ENCODE data around the gene ERN1.

ERN1 gene

DNA sequence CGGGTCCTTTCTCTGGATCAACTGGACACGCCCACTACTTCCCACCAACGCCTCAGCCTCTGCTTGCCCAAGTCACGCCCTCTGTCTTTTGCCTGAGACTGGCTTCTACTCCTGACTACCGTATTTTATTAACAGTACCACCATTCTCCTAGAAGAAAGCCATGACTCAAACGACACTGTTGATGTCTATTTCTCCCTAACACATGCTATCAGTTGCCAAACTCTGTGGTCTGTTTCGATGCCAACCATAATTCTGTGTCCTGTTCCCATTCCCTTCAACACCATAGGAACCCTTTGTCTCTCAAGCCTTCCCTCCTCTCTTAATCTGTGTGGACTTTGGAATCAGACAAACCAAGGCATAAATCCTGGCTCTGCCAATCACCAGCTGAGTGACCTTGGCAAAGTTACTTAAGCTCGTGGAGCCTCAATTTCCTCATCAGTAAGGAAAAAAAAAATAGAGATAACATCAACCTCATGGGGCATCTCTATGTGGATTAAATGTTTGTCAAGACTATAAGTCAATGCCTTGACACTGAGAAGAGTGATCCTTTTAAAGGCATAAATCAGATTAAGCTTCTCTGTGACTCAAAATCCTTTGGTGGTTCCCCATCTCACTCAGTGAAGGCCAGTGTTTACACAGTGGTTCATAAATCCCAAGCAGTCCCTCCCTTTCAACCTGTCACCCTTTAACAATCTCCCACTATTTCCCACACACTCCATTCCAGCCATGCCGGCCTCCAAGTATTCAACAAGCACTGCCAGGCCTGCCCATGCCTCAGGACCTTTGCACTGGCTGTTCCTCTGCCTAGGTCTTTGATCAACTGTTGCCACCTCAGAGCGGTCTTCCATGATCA, 45.6 kb downstream of the ERN1 start:
- DNase-seq (ENCODE audit: low spot score) = no peak

DNA sequence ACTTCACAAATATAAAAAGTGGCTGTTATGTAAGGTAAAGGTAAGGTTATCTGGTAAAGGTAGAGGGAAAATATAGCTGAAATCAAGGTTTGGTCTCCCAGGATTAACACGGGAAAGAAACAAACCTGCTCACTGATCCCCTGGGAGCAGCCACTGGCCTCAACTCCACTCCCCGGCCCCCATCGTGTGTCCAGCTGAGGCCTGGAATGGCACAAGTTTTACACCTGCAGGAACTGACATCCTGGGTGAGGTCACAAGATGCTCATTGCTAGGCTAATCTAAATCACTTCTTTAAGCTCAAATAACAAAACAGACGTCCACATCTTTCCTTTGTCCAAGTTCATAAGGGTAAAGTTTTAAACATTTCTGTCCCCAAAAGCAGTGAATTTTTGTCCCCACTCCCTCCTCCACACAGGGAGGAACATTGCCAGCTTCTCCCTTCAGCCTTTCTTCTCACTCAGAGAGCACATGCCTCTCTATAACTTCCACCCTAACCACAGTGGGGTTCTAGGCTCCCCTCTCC, 46.3 kb downstream of the ERN1 start:
- no peak for DNase-seq (ENCODE audit: low spot score)

DNA sequence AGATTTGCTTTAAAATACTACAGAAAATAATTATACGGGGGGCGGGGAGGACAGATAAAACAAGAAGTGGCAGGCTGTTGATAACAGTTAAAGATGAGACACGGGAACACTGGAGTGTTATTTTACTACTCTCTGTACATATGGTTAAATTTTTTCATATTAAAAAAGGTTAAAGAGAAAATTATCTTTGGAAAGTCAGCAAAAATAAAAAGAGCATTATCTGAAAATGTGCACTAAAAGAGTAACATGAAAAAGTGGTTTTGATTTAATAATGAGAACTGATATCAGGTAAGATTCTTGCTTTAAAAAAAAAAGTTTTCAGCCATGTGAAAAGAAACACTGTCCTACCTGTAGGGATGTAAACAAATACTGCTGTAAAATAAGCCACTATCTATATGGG, 46.9 kb downstream of the ERN1 start:
- no peak for DNase-seq (ENCODE audit: low spot score)

DNA sequence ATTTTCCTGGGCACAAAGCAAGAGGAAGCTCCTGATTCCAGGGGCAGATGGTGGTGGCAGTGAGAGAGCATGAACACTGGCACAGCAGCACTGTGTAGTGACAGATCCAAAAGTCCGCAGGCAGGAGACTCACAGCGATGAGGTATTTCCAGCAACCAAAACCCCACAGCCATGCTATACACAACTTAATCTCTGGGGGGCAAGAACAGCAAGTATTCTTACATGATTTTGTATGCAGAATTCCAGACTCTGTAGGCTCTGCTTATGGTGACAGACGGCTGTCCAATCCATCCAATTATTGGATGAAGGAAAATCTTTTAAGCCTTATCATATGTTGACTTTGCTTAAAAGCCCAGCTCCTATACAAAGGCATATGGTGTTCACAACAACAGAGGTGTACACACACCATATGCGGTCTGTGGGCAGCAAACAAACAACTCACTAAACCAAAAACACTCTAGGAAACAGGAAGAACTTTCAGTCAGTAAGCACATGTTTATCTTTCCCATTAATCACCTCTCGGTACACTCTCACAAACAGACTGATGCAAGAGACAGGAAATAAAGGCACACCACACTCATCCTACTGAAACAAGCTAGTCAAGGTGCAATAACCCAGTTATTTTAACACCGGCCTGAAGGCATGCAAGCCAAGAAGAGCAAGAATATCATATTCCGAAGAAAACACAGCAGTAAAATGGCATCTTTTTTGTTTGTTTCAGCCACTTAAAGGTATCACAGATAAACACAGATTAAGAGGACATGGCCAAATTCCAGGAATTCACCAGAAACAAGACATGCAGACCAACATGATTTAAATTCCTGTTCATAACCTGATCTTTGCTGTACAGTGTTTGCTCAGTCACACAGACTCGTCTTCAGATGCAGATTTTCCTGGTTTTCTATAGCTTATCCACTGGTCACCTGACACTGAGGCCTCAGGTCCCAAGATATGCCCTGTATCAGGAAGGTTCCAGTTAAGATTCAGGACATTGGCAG, 47.8 kb downstream of the ERN1 start:
- DNase-seq (ENCODE audit: low spot score) = no peak

DNA sequence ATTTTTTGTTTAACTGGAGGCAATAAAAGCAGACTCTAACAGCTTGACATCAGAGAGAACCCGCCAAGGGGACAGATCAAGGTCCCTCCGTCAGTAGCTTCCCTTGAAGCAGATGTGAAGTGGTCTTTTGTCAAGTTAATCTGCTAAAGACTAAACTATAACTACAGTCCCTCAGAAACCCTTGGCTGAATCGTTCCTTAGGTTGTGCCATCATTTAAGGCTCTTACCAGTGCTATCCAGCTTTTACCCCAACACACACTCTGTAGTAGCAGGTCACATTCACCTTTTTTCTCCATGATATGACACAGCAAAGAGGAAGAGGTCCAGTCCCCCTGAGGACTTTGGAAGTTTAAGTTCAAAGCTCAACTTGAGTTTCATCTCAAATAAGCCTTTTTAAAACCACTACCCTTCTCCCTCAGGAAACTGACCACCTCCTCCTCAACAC, 49.7 kb downstream of the ERN1 start:
- no peak for DNase-seq (ENCODE audit: low spot score)

DNA sequence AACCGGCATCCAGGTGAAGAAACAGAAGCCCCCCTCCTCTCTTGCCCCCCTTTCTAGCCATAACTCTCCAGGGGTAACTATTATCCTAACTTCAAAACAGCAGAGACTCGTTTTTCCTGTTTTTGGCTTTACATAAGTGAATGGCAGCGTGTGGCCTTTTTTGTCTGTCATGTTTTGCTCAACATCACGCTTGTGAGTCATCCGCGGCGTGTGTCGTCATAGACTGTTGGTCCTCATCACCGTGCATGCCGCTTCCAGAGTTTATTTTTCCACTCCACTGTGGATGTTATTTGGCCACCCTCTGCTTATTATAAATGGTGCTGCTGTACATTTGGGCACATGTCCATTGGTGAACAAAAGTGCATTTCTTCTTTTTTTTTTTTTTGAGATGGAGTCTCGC, 52.6 kb downstream of the ERN1 start:
- no peak for DNase-seq (ENCODE audit: low spot score)

DNA sequence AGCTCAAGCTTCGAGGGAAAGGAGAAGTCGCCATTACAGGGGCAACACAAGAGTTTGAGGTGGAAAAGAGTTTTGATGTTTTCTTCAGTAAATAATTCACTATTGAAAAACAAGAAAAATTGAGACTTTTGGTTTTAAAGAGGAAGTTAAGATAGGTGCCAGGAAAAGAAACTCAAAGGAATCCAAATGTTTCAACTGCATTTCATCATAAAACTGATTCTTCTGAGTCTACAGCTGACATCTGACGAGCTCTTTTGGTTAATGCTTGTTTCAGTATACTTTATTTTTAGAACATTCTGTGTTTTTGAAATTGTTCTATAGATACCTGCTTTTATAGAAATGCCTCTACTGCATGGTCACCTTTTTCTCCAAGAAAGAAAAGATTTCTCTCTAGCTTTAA, 54.0 kb downstream of the ERN1 start:
- no peak for DNase-seq (ENCODE audit: low spot score)

DNA sequence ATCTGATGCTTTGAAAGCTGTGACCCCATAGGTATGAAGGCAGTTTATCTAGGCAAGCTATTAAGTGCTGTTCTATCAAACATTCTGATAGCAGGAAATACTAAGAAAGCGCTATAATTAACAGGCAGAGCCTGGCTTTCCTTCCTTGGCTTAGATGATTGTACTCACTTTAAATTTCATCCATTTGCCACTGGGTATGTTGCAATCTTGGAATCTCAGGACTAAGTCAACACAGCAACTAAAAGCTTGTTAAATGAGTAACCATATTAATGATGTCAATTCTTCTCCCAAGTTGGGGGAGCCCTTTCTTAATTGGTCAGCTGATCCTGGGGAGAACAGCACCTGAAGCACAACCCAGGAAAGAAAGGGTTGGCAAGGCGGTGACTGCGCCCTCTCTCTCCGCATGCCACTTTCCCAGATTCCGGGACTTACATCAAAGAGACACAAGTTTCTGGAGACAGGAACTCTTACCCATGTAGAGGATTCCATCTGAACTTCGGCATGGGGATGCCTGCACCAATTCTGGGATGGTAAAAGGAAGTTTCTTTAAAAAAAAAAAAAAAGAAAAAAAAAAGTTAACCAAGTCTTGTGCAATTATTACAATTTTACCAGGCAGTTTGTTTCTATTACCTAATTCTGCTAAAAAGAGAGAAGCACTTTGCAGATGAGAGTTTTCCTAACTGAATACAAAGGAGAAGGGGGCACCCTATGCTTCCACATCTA, 55.1 kb downstream of the ERN1 start:
- no peak for DNase-seq (ENCODE audit: low spot score)

DNA sequence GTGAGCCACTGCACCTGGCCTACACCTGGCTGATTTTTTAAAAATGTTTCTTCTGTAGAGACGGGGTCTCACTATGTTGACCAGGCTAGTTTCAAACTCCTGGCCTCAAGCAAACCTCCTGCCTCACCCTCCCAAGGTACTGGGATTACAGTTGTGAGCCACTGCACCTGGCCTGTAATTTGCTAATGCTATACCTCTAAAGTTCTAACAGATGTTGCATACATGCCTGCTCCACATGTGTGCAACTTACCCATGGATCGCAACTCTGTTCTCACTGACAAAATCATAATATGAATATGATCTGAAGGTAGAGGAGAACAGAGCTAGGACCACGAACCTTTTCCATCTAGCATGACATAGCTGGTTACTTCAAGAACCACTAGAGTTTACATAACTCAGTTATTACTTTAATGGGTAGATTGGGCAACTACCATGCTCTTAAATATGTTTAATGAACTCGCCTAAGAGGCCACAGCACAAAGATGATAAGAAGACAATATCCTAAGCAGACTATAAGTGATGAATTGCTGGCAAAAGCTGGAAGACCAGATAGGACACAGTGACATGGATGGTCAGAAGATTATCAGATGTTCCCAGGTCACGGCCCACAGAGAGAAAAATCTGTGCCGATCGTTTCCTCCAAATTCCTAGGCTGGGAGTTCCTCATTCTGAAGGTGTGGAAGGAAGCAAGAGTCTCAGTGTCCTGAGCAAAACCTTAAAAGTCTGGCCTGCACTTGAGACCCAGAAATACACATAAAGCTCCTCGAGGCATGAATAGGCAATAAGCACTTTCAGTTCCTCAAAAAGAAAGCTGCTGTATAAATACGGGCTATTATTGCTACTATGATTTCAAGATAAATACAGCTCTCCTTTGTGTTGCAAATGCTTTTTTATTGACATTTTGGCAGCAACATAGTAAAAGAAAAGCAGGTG, 55.9 kb downstream of the ERN1 start:
- DNase-seq (ENCODE audit: low spot score) = no peak

DNA sequence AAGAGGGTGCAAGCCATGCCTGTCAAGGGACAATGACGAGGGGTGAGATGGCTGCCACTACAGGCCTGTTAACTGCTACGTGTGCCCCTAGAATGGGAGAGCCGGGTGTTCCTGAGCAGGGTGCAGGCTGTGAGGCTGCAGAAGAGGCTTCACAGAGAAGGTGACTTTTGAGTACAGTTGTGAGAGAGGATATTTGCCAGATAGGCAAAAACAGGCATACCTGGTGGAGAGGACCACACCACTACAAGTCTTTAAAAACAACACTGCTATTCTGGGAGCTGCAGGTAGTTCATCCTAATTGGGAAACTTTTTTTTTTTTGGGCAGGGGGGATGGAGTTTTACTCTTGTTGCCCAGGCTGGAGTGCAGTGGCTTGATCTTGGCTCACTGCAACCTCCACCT, 58.8 kb downstream of the ERN1 start:
- no peak for DNase-seq (ENCODE audit: low spot score)

DNA sequence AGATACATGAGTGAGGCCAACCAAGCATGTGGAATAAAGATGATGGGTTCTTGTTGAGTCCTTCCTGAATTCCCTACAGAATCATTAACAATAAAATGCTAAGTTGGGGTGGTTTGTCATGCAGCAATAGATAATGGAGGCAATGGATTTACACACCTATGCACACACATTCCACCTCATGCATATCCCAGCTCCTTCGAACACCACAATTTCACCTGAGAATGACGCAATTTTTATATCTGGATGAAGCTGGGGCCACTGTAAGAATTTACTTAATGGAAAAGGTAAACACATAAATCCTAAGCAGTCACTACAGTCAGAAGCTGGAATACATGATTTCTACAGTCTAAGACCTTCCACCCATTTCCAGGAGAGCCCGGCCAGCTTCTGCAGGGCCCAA, 59.7 kb downstream of the ERN1 start:
- no peak for DNase-seq (ENCODE audit: low spot score)

DNA sequence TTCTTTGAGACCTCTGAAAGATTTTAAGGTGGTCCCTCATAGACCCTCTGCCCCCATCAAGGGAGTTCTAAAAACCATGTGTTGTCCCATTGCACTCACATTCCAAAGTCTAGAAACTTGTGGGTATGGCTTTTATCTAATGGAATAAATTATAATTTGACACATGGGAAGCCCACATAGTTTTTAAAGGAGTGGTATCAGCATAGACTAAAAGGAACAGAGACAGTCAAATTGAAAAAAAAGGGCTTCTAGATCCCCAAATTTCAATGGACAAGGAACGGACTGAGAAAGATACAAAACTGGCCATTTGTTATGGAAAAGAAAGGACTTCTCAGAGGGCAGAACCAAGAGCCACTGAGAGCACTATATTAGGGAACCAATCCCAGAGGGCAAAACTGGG, 60.8 kb downstream of the ERN1 start:
- no peak for DNase-seq (ENCODE audit: low spot score)

DNA sequence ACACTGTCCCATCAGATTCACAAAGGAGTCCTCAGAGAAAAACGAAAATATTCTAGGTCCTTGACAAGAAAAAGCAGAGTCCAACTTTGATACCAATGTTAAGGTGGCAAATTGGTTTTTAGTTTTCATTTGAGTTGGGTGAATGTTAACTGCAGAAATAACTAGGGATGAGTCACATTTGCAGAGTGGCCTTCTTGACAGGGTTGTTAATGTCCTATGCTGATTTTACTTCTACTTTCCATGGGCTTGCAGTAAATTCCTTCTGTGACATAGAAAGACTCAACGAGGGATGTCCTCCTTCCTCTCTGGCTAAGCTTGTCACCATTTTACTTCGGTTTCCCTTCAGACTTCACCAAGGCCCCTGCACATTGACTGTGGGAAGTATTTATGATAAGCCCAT, 62.3 kb downstream of the ERN1 start:
- DNase-seq (ENCODE audit: low spot score) = no peak

DNA sequence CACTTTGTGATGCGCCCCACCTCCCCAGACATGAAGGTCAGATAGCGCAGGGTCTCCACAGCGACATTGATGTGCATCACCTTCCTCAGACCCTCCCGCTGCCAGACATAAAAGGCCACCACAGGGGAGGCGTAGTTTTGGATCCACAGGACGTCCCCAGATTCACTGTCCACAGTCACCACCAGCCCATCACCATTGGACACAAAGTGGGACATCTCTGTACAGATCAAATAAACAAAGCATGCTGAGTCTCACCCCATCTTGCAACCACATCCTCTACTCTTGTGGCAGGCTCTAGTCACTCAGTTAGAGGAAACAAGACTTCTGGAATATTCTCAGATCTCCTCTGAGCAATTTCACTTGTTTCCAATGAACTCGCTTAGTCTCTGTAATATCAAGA, 63.2 kb downstream of the ERN1 start:
- no peak for DNase-seq (ENCODE audit: low spot score)

DNA sequence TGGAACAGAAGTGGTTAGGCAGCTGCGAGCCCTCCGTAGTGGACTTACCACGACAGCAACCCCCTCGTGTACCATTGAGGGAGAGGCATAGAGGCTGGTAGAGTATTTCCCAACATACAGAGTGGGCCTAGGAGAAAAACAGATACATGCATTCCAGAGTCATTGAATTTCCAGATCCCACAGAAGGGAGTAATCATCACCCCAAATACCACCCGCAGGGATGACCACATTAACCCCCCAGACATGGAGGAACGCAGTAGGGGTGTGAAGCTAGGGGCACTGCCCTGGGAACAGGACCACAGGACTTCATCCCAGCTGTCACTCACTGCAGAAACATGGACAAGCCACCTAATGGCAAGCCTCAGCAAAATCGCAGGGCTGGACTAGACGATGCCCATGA, 64.8 kb downstream of the ERN1 start:
- DNase-seq (ENCODE audit: low spot score) = no peak

DNA sequence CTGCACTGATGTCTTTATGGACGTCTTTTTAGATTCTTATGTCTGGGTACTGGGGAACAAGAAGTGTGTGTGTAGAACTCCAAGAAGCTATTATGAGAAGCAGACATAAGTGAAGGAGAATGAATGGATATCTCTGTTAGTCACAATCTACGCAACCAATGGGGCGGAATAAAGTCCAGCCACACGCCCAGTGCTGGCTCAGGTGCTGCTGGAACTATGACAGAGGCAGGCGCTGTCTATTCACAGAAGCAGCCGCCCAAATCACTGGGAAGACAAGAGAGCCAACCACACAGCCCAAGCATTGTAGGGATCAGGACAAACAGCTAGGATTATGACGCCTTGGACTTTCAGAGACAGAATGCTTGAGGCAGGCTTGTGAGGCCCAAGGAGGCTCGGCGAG, 65.6 kb downstream of the ERN1 start:
- DNase-seq (ENCODE audit: low spot score) = no peak

DNA sequence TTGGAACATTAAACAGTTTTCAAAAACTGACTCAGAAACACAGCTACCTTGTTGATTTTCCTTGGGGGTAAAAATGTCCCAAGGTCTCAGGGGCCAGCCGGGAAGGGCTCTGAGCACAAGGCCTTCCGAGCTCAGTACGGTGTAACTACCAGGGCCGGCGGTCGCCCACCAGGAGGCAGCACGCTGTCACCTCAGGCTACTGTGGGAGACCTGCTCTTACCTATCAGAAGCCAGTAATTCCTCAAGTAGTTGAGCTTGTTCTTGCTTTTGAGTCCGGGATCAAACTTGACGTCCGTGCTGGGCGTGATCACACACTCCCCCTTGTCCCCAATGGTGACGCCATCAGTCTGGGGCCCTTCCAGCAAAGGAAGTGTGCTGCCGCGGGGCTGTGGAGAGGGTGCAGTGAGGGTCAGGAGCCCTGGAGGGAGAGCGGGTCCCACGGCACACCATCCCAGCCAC, 66.1 kb downstream of the ERN1 start:
- peak; percentile 80 for DNase-seq (ENCODE audit: low spot score)

DNA sequence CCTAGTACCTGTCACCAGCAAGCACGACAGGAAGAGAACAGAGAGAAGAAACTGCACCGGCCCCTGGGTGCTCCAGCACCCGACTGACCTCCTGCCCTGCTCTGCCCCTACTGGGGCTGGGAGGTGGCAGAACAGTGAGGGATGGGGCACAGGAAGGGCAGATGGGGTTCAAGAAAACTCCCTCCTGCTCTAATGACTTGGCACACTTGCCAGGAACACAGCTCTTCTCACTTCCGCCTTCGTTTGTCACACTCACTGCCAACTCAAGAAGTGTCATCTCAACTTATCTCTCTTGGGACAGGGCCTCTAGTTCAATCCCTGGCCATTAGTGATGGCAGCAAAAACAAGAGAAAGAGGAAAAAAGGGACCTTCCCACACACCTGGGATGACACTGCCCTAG, 66.9 kb downstream of the ERN1 start:
- DNase-seq (ENCODE audit: low spot score) = no peak

DNA sequence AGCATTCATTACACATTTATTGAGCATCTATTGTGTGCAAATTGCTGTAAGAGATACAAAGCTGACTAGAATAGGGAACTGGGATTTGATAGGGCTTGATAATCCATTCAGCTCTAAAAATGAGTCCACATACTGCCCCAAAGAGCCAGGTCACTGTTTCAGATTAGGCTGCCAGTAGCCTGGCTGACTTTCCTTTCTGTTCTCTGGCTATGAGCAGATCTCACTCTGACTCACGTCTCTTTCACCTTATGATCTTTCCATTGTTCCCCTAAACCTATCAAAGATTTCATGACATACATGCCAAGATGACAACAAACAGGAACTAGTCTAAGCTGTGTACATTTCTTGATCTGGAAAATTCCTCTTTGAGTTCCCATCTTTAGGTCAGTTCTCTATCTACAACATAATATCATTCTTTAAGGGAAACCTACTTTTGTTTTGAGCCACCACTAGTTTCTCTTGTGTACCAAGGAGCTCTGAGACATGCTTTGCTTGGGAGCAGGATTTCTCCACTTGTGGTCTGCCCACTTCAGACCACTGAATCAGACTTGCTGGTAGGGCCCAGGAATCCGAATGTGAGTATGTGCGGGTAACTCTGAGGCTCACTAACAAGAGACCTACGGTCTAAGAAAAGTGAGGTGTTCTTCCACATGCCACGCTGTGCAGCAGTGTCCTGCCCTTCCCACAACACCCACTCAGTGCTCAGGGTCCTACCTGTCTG, 68.6 kb downstream of the ERN1 start:
- DNase-seq (ENCODE audit: low spot score) = no peak

DNA sequence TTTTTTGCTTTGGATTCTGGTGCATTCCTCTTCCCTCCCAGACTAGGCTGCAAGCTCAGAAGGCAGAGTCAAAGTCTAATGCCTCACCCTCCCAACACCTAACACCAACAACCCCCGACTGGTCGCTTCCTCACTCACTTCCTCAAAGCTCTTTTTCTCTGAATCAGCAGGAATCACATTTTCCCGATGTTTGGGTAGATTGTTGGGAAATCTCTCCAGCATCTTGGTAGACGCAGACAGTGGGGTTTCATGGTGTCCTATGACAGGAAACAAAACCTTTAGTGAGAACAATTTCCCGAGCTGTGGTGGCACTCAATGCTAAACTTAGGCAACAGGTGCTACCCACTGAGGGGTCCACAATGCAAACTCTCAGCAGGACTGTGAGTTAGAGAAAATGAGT, 69.6 kb downstream of the ERN1 start:
- no peak for DNase-seq (ENCODE audit: low spot score)
